Left renal pelvis (tissue), 4 donors: Measurements from ENCODE around the gene CAMTA1. TPM values are rescaled to one million over a fixed set of nuclear protein-coding genes. Genes with fewer than 3 reads are reported as not detected.

Experiments used
- DNase-seq, 4 donors: peaks; one replicate each; pipeline ENCODE4 v3.0.0-alpha.2; 2013; ENCODE audit warnings: low read depth in 4 of 4, low spot score in 3 of 4
- polyA plus RNA-seq, 4 donors: library from polyadenylated mRNA; unstranded; fragments of 120-200 nt; gene quantifications; one replicate each; pipeline ENCODE4 v1.2.1, GENCODE V29; 2013; ENCODE audit not compliant: insufficient read length in 4 of 4

Gene CAMTA1
- polyA plus RNA-seq, 4 donors: 50.7 to 99.9 (median 87.8) TPM

DNA sequence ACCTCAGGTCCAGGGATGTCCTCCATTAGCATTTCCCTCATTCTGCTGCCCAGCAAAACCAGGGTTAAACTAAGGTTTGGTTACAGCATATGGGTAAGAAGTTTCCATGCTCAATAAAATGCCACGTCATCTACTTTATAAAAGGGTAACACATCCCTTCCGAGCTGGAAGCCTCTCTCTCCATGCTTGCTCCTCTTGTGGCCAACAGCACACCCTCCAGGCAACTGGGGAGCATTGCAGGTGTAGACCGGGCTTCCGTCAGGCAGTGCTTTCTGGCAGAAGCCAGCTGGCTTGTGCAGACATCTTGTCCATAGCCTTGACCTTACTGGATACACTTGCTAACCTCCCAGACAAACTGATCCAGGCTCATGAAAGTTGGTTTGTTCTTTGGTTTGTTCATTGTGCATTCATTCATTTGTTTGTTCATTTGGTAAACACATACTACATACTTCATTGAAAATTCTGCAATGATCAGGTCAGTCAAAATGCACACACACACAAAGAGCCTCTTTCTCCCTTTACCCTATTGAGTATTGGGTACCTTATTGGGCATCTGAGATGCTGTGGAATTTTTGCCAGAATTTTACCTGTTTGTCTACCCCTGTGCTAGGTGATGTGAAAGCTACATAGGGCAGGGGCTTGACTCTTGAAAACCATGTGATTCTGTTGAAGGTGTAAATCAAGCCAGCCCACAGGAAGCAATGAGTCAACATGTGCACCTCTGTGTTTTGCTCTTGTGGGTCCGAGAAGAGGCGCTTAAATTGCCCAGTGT, 422.8 kb downstream of the CAMTA1 start:
- DNase-seq: peak in 3 of 4 donors; percentile 12 to 46 (median 18)

DNA sequence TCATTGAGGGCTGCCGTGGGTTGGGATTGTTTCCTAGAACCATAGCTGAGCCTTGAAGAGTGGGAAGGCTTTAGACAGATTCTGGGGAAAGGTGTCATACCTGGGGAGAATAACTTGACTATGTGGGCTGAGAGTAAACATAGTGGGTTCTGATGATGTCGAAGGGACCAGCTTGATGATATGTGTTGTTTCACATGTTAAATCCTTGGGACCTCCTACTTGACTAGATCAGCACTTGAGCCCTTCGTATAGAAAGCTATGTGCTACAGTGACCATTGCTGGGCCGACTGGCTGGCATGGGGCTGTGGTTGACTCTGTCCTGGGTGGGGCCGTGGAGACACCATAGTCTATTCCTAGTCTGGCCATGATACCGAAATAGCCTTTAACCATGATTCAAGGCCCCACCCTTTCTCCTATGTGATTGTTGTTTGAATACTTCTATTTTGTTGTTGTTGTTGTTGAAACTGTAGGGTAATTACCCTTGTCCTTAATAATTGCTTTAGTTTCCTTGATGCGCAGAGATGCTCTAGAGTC, 423.5 kb downstream of the CAMTA1 start:
- no peak for DNase-seq

DNA sequence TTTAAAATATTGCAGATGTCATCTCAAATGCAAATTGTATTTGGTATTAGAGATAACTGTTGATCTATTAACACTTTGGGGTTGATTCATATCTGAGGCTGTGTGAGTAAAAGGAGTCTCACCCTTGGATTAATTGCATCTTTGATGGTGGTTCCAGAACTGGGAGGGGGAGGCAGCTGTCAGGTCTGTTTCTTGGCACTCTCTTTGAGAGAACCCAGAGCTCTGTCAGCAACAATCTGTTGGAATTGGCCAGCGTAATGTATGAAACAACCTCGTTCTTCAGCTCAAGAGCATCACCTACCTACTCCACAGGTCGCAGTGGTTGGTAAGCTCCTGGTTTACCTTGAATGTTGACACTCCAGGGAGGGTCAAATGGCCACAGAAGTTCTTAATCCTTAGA, 424.1 kb downstream of the CAMTA1 start:
- no peak for DNase-seq

DNA sequence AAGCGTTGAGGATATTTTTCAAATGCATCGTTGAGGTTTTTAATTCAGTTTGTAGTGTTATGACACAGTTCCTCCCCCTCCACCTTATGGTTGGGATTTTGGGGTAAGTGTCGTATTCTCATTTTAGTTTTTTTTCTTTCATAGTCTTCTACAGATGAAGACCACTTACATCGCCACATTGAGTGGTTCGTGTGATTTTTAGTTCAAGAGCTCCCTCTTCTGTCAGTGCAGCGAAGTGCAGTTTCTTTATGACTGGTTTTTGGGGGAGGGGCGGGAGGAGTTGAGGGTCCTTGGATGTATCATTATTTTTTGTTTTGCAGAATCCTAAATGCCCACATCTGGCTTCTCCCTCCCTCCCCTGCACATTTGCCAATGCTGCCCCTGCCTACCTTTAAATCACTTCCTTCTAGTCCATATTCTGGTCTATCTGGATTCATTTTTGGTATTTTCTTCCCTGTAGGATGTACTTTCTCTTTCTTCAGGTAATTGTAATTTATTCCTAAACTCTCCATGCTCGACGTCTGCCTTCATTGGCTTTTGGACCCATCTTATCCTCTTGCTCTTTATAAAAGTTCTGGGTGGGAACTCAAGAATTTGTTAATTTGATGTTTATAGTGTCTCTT, 433.1 kb downstream of the CAMTA1 start:
- DNase-seq: peak in 1 of 4 donors; percentile 7

DNA sequence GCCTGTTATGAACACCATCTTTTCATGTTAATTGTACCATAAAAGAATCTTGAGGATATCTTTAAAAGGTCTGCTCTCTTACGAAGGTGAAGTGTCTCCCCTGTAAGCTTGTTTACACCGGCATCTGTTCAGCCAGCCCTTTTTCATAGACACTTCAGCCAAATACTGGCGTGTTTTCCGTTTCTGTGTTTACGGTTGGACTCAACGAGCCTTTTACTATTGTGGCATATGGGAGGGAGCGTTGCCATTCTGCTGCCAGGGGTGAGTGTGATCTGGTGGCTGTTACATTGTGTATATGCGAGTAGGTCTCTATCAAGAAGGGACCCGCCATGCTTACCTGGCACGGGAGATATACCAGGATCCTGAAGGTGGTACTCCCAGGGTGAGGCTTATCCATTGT, 433.8 kb downstream of the CAMTA1 start:
- no peak for DNase-seq

DNA sequence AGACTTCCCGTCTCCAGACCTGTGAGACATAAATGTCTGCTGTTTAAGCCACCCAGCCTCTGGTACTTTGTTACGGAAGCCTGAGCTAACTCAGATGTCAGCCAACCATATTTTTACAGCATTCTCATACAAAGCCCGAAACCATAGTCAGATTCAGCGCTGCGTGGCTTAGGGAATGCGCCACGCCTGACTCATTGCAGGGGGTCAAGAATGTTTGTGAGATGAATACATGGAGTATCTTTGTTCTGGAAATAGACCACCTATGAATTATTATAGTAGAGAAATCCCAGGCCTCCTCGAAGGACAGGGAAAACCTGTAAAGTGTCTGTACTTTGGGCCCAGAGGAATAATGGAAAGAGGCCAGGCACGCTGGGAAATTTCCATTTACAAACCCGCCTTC, 434.8 kb downstream of the CAMTA1 start:
- DNase-seq: no peak

DNA sequence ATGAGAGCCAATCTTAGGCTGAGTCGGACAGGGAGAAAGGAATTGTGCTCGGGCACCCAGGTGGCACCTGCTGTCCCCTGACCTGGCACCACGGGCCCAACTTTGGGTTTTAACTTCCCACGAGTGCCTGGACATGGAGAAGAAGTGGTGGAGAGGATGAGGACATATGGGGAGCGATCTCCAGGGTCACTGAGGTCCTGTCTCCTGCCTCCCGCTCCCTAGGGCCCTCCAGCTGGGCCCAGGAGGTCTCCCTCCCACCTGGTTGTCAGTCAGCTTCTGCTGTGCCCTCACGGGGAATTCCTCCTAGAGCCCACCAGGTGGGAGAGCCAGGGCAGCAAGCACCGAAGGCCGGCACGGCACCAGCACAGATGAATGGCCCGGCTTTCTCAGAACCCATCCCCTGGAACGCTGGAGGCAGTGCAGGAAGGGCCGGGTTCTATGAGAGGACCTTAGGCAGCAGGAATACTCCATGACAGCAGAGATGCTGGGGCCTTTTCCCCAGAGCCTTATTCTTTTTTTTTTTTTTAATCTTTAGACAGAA, 435.5 kb downstream of the CAMTA1 start:
- no peak for DNase-seq

DNA sequence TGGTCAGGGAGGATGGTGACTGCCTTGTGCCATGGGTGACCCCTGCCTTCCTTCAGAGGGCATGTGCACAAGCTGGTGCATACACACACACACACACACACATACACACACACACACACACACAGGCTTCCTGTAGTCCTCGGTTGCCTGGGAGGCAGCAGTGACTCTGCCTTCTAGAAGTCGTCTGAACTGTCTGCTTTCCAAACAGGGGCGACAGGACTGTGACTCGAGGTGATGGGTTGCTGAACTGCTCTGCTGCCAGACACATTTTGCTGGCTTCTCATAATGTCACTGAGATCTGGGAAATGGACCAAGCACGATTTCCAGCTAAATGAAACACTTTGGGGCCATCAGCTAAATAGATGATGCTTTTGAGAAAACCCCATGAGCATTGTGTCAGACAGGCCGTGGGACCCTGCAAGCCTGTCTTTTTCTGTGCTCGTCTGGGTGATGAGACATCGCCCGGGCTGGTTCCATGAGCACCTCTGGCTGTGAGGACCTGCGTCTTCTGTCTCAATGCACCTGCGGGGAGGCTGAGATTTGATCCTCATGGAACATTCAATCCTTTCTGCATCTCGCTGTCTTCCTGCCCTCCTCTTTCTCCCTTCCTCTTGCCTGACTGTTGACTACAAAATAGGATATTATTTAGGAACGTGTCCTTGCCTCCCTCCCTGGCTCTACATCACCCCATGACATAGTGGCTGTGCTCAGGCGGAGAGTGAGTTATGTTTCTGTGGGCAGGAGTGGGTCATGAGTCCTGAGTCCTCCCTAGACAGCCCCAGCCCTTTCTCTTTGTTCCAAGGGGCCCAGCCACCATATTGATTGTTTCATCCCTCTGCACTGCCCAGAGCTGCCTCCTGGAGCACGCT, 436.8 kb downstream of the CAMTA1 start:
- no peak for DNase-seq

DNA sequence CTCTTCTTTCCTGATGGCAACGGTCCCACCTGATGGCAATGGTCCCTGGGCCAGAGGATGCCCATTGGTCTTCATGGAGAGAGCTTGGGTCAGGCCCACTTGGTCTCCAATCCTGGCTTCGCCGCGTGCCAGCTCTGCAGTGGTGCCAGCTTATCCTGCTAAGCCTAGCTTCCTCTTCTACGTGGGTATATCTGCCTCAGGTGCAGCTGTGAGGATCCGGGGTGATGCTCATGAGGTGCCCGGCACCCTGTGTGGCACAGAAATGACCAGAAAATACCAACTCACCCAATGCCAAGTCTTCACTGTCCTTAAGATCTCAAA, 437.4 kb downstream of the CAMTA1 start:
- DNase-seq: no peak

DNA sequence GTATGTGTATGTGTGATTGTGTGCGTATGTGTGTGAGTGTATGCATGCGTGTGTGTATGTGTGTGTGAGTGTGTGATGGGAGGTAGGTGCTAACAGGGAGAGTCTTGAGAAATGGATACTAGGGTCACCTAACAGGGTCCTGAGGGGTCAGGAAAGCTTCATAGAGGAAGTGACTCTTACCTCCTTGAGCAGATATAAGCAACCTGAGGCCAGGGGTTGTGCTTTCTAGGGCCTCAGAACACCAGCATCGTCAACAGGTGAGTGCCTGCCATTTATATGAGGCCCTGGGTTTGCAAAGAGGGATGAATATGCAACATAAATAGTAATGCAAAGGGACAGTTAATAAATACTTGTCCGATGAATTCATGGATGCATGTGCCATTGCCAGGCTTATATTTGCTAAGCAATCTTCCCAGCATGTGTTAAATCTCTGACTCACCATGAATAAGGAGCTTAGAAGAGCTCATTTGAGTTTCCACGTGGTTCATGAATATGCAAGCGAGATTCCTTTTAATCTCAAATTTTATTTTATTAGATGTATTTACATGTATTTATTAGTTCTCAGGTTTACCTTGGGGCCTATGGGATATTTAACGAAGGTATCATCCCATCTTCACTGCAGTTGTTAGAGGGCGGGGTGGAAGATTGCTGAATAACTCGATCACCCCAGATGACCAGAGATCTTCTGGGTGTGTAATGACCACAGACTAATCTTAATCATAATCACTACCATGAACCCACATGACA, 438.3 kb downstream of the CAMTA1 start:
- no peak for DNase-seq

DNA sequence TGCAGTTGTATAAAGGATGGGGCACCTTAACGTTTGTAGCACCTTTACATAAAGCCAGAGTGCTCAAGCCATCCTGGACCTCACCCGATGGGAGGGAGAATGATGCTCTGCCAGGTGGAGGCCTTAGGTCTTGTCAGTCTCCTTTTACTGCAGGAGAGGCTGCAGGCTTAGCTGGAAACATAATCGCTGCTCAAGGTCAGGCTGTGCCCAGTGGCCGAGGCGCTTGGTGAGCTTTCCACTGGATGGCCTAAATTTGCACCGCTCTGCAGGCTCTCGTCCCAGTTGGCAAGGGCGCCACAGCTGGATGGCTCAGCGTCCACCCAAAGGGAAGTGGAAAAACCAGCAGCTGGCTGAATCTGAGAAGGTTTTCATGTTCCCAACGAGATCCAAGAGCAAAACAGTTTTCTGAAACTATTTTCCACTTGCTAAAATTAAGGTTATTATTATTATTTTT, 438.9 kb downstream of the CAMTA1 start:
- DNase-seq: no peak

DNA sequence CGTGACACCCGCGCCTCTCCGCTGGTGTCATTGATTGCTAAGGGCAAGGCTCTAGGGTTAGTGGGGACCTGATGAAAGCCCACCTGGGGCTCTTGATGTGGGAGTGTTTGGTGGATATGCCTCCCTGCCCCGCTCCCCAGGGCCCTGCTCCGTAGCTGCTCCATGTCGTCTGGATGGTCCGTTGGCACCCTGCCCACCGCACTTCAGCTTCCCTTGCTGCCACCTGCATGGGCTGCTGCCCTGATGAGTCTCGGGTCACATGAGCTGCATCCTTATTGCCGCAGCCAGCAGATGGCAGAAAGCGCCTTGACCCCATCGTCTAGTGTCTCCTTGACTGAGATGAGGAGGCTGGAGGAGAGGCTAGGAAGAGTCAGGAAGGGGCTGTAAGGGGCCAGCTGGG, 439.4 kb downstream of the CAMTA1 start:
- no peak for DNase-seq

DNA sequence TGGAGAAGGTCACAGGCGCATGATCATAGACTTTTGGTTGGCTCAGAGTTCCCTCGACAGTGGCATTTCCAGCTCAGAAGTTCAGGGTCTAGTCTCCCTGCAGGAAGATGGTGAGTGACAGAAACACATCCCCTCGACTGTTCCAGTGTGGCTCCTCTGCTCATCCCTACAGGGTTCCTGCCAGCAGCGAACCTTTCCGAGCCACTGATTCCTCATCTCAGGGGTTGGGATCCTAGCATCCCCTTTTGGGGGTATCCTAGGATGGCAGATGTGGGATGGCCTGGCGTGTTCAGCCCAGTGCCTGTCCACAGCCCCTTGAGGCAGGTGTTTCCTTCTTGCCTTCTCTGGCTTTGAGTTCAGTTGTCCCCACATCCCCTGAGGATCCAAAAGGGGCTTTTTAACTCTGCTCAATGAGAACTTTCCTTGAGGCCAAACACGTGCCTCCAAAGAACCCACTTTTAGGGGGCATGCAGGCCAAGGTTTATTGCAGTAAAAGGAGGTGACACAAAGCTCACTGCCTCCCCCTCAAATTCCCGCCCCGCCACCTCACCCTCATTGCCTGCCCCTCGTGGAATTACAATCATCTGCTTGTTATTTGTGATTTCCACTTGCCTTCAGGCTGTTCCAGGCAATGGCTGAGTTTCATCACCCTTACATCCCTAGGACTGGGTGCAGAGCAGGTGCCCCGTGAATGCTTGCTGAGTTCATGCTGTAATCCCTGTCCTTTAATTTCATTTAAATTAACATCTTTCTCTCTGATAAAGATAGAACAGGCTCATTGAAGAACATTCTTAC, 440.7 kb downstream of the CAMTA1 start:
- no peak for DNase-seq

DNA sequence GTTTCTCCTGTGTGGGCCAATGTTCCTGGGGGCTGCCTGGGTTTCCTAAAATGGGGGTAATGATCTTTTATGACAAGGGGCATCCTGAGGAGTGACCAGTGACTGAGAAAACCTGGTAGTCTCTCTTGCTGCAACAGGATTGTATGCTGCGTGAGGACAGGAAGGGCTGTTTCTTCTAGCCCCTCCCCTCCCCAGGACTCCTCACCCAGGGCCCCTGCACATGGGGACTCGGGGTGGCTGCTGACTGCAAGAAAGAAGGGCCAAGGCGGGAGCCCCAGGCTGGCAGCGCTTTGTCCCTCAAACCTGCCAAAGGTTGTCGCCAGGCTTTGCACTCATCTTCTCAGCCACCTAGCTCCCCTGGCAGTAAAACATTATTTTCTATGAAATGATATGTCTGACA, 442.4 kb downstream of the CAMTA1 start:
- no peak for DNase-seq

DNA sequence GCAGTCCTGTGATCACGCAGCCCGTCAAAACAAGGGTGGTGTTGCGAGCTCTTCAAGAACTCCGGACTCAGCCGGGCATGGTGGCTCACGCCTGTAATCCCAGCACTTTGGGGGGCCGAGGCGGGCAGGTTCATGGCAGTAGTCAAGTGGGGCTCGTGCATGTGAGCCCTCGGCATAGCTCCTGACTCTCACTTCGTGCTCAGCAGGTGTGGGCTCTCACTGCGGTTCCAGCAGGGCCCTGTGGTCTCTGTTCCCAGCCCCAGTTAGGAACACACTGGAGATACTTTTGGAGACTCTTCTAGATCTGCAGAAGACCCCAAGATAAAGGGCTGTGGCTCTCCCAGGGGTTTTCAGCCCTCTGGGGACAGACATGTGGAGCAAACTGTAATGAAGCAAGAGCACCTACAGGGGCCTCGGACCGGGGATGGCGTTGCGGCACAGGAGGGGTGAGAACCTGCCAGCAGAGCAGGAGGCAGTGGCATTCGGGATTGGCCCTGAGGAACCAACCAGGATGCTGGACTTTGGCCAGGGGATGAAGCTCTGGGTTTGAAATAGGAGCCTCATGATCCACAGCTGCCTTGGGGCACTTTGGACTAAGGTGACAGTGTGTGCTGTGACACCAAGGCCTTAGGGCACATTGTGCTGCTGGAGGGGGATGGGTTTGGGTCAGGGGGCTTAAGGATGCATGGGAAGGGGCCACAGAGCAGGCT, 443.2 kb downstream of the CAMTA1 start:
- DNase-seq: no peak

DNA sequence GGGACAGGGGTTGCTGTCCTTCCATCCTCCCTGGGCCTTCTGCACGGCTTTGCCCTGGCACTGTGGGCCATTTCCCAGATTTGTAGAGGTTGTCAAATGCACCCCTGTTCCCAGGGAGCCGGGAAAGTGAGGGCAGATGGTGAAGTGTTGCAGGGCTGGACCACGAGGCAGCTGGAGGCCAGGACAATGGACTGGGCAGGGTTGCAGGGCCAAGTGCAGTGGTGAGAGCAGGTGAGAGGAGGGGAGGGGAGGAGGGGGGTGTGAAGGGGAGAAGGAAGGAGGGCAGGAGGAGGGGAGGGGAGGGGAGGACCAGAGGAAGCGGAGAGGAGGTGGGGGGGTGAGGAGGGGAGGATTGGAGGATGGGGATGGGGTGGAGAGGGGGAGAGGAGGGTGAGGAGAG, 443.9 kb downstream of the CAMTA1 start:
- no peak for DNase-seq

DNA sequence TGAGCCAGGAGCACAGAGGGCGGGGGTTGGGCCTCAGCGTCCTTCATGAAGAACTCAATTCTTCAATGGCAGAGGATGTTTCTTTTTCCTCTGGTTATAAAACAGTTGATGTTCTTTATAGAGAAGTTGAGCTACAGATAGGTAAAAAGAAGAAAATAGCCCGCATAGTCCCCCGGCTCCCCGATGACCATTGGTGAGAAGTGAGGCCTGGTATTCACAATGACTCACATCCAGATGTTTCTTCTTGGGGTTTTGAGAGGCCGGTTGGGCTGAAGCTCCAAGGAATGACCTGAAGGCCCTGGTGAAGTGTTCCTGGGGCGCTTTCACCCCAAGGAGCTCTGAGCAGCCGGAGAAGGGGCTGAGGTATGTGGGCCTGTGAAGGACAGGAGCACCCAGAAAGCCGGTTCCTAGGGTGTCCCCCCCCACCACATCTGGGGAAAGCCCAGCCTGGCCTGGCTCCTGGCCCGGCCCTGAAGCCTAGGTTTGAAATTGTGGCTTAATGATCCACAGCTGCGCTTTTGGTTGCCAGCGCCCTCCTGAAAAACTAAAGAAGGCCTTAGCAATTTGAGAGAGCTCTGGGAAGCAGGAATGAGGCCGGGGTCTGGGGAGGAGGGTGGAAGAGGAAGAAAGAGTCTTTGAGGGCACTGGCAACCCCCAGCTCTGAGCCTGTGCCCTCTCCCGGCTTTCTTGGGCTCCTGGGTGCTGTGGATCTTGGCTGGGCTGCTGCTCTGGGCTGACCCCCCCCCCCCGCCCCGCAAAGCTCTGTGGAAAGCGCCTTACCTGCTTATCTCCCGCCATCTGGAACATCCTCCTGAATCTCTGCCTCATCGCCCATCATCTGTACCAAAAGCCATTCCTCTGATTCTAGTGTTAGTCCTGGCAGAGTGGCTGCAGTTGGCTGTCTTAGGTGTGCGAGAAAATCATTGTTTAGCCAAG, 444.7 kb downstream of the CAMTA1 start:
- no peak for DNase-seq
